HepG2 (cell line): Measurements from ENCODE around the gene PLEKHG5. TPM values are rescaled to one million over a fixed set of nuclear protein-coding genes. Genes with fewer than 3 reads are reported as not detected.

Experiments used
- GLI4 ChIP-seq: sonication (generic); formaldehyde crosslinking; IDR thresholded peaks from 2 replicates; pipeline ENCODE4 v1.5.1; 2020; ENCODE audit warnings: missing genetic modification reagents, mild to moderate bottlenecking, moderate library complexity, borderline replicate concordance
- GZF1 ChIP-seq: sonication (generic); formaldehyde crosslinking; IDR thresholded peaks from 2 replicates; pipeline ENCODE4 v1.5.1; 2020; ENCODE audit warnings: mild to moderate bottlenecking, missing genetic modification reagents
- NONO ChIP-seq, 2 experiments: fragments of 450-650 bp in 1 of 2; sonication (generic) in 1 of 2; formaldehyde crosslinking in 1 of 2; IDR thresholded peaks in 1 of 2; conservative IDR thresholded peaks in 1 of 2; 2 replicates each; pipeline versions ENCODE4 v1.6.1 to v1.8.0; 2017 to 2022; ENCODE audit warnings: mild to moderate bottlenecking in 1 of 2, missing genetic modification reagents in 1 of 2, moderate library complexity in 1 of 2
- PRDM15 ChIP-seq: sonication (generic); formaldehyde crosslinking; IDR thresholded peaks from 2 replicates; pipeline ENCODE4 v1.4.0; 2020; ENCODE audit warnings: missing genetic modification reagents
- RAD51 ChIP-seq: fragments of 450-650 bp; IDR thresholded peaks from 2 replicates; pipeline ENCODE4 v1.6.1; 2016; ENCODE audit warnings: borderline replicate concordance
- RARA ChIP-seq: IDR thresholded peaks from 2 replicates; pipeline ENCODE4 v1.6.1; 2016; ENCODE audit warnings: missing genetic modification reagents, missing compliant biosample characterization
- SKI ChIP-seq: fragments of 450-650 bp; IDR thresholded peaks from one replicate; pipeline ENCODE4 v1.6.1; 2018; ENCODE audit warnings: mild to moderate bottlenecking; ENCODE audit not compliant: partially characterized antibody
- SYNCRIP ChIP-seq: fragments of 200-400 bp; formaldehyde crosslinking; IDR thresholded peaks from 2 replicates; pipeline ENCODE4 v1.6.1; 2018; ENCODE audit warnings: mild to moderate bottlenecking, low read depth, low read length; ENCODE audit not compliant: insufficient read depth
- USF2 ChIP-seq, 2 experiments: sonication (generic) in 1 of 2; formaldehyde crosslinking in 1 of 2; IDR thresholded peaks; 2 replicates each; pipeline versions ENCODE4 v1.5.1 to v1.6.1; 2011 to 2020; ENCODE audit warnings: borderline replicate concordance in 1 of 2, low read depth in 1 of 2, low read length in 1 of 2, mild to moderate bottlenecking in 1 of 2, missing genetic modification reagents in 1 of 2, moderate library complexity in 1 of 2
- ZBTB4 ChIP-seq: sonication (generic); formaldehyde crosslinking; IDR thresholded peaks from 2 replicates; pipeline ENCODE4 v1.4.0; 2020; ENCODE audit warnings: missing genetic modification reagents, mild to moderate bottlenecking, borderline replicate concordance
- ZNF205 ChIP-seq: IDR thresholded peaks from 2 replicates; pipeline ENCODE4 v1.6.1; 2018; ENCODE audit warnings: missing biosample characterization, missing genetic modification reagents
- ZNF264 ChIP-seq: sonication (generic); formaldehyde crosslinking; IDR thresholded peaks from 2 replicates; pipeline ENCODE4 v1.4.0; 2020; ENCODE audit warnings: missing genetic modification reagents
- ZNF292 ChIP-seq: sonication (generic); formaldehyde crosslinking; IDR thresholded peaks from 2 replicates; pipeline ENCODE4 v1.8.1; 2022; ENCODE audit warnings: mild to moderate bottlenecking, low read depth, missing genetic modification reagents, borderline replicate concordance
- ZNF557 ChIP-seq: sonication (generic); formaldehyde crosslinking; IDR thresholded peaks from 2 replicates; pipeline ENCODE4 v1.4.0; 2020; ENCODE audit warnings: missing genetic modification reagents
- polyA plus RNA-seq, 8 experiments: library from polyadenylated mRNA; depleted of rRNA in 3 of 8; stranded (reverse) in 7 of 8; unstranded in 1 of 8; fragments of >200 nt; fragmentation: Illumina TruSeq in 4 of 8; extraction: Trizol in 4 of 8; gene quantifications; 2 replicates each; pipeline versions ENCODE4 v1.2.1 to v1.2.3, GENCODE V29; 2011 to 2016; ENCODE audit warnings: low read depth in 4 of 8, missing spikeins in 1 of 8, mixed read lengths in 1 of 8; ENCODE audit not compliant: insufficient read depth in 1 of 8
- total RNA-seq, 5 experiments: library from RNA; depleted of rRNA; stranded (reverse); fragments of >200 nt; fragmentation: Illumina TruSeq; extraction: Trizol; gene quantifications; 2 replicates each; pipeline ENCODE4 v1.2.3, GENCODE V29; 2016; ENCODE audit warnings: low read depth in 1 of 5

Gene PLEKHG5
- total and polyA plus RNA-seq, 2 of the 13 experiments (the other 11 are each of a cell fraction or from before 2014, with no cell fraction given): 1.9 to 3.5 TPM

- peak; percentile 1; the same call in 1 of the 2 replicates for TF ChIP-seq ZBTB4 (CRISPR knock-in tag)
- no peak for TF ChIP-seq SYNCRIP
- 0 out of 2 replicates have a peak, but pooled peaks have one; percentile 26 for TF ChIP-seq ZNF557
- peak; percentile 75 for TF ChIP-seq RARA (CRISPR knock-in tag)
- no peak for TF ChIP-seq GLI4 (CRISPR knock-in tag)
- TF ChIP-seq SKI: no peak
- TF ChIP-seq ZNF205: peak; percentile 38; the same call in 1 of the 2 replicates
- no peak for TF ChIP-seq NONO (IDR thresholded peaks at IDR 0.05)
- peak; percentile 83 for TF ChIP-seq NONO (CRISPR knock-in tag; conservative IDR thresholded peaks at IDR 0.05)
- 0 out of 2 replicates have a peak, but pooled peaks have one; percentile 9 for TF ChIP-seq ZNF292
- TF ChIP-seq ZNF264 (CRISPR knock-in tag): peak; percentile 89
- no peak for TF ChIP-seq USF2 (IDR thresholded peaks at IDR 0.05; ENCODE audit: low read depth, low read length)
- peak; percentile 44; the same call in 1 of the 2 replicates for TF ChIP-seq USF2 (CRISPR knock-in tag; IDR thresholded peaks at IDR 0.05; ENCODE audit: borderline replicate concordance)
- TF ChIP-seq RAD51: no peak
- TF ChIP-seq PRDM15: peak; percentile 30; the same call in 1 of the 2 replicates
- TF ChIP-seq GZF1 (CRISPR knock-in tag): 0 out of 2 replicates have a peak, but pooled peaks have one; percentile 55
Measured at GRCh38 chr1:6450943-6451373, 40.5 kb downstream of the PLEKHG5 start (continued).
